Kidney (tissue), 14 donors: ENCODE measurements around the gene PGRMC1. TPM values are rescaled to one million over a fixed set of nuclear protein-coding genes. Genes with fewer than 3 reads are reported as not detected.
"Not testable (repeated sequence)": the region's sequence is repeated elsewhere in the genome, so short reads cannot be mapped to it uniquely, and the experiment has no call there.

ENCODE experiments used
- DNase-seq, 5 donors: peaks; one replicate each; pipeline ENCODE4 v3.0.0-alpha.2; 2013 to 2020
- FAIRE-seq: peaks from 2 replicates; lab custom pipeline; 2012; peaks lifted over from hg19 to GRCh38; lab: Jason Lieb, UNC
- H3K27ac ChIP-seq, 2 donors: one replicate each; pipeline ENCODE4 v1.7.0; 2013; ENCODE audit warnings: low read depth in 2 of 2, low read length in 2 of 2, inconsistent platforms in 1 of 2
- H3K27me3 ChIP-seq: one replicate; pipeline ENCODE4 v1.7.1; 2013; ENCODE audit warnings: low read length, inconsistent platforms; ENCODE audit not compliant: control insufficient read depth, insufficient read depth
- H3K36me3 ChIP-seq, 3 donors: one replicate each; pipeline versions ENCODE4 v1.7.0 to v1.7.1; 2013; ENCODE audit warnings: low read length in 3 of 3, control low read depth in 1 of 3, inconsistent platforms in 1 of 3; ENCODE audit not compliant: insufficient read depth in 3 of 3, control insufficient read depth in 2 of 3
- H3K4me1 ChIP-seq, 3 donors: one replicate each; pipeline versions ENCODE4 v1.7.0 to v1.7.1; 2013; ENCODE audit warnings: low read length in 3 of 3, inconsistent platforms in 1 of 3, low read depth in 1 of 3; ENCODE audit not compliant: control insufficient read depth in 2 of 3, insufficient read depth in 2 of 3
- H3K4me3 ChIP-seq, 3 donors: one replicate each; pipeline versions ENCODE4 v1.7.0 to v1.8.1; 2013; ENCODE audit warnings: low read length in 3 of 3, control low read depth in 1 of 3, inconsistent platforms in 1 of 3
- H3K9ac ChIP-seq, 3 donors: one replicate each; pipeline versions ENCODE4 v1.7.0 to v1.7.1; 2013; ENCODE audit warnings: low read length in 3 of 3, control low read depth in 1 of 3, inconsistent platforms in 1 of 3
- H3K9me3 ChIP-seq, 3 donors: one replicate each; pipeline versions ENCODE4 v1.7.0 to v1.7.1; 2013; ENCODE audit warnings: low read length in 3 of 3, control low read depth in 1 of 3, inconsistent platforms in 1 of 3; ENCODE audit not compliant: control insufficient read depth in 2 of 3, insufficient read depth in 1 of 3
- intact Hi-C: fragments of 100-400 bp; cut with DNase I; formaldehyde crosslinking; loops from one replicate; pipeline ENCODE4 v1.11.1; 2022
- polyA plus RNA-seq: library from polyadenylated mRNA; stranded (reverse); fragments of 350-450 nt; fragmentation: Illumina TruSeq; extraction: RNeasy Lipid Tissue Mini Kit (QIAGEN cat#74804); gene quantifications from one replicate; pipeline ENCODE4 v1.2.3, GENCODE V29; 2014; ENCODE audit warnings: low read depth, low replicate concordance; ENCODE audit not compliant: insufficient read depth
- total RNA-seq: library from RNA; stranded (reverse); fragmentation: NEBNext Ultra II Directional; extraction: Animal tissue kit (Norgen Biotek cat#: 25700); gene quantifications from one replicate; pipeline ENCODE4 v1.2.1, GENCODE V29; 2021
- TF ChIP-seq, protein P1 (sequence below): IDR thresholded peaks from 3 replicates; pipeline ENCODE4 v1.5.1; 2012; ENCODE audit warnings: mild to moderate bottlenecking, moderate library complexity, borderline replicate concordance; ENCODE audit not compliant: insufficient read depth; ENCODE audit errors: extremely low read depth
- donor health status: control.
- donor health status: control.
- donor health status: control.
- donor health status: control.
- donor health status: control.
- donor health status: DM: yes; HTN: yes; CAD: no.
- donor health status: Normal renal cell carcinoma (clear cell type).

Gene PGRMC1
- total and polyA plus RNA-seq, 2 donors from 2014 or later = 118 to 181 TPM

DNA sequence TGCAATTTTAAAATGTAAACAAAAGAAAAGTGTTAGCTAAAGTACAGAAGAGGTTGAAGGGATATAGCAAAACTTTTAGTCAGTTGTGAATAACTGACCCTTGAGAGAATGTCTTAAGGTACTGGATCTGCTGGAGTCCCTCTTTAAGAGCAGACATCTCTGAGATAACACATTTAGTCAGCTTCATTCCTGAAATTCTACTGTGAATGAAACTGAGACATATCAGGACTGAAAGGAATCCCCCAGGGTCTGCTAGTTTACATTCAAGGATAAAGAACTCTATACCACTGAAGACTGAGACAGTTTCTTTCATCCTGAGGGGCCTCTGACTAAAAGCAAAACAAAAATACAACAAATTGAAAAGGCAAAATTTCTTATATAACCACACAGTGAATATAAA is 54.4 kb downstream of the PGRMC1 start:
- Histone ChIP-seq H3K9ac (no peak overlapping the region), H3K27me3 (no peaks in the 10 kb centered on the region), H3K4me1 (no peaks in the 10 kb centered on the region), H3K27ac (no peak overlapping the region), H3K9me3 (no peaks in the 10 kb centered on the region), H3K4me3 (no peak overlapping the region), H3K36me3 (no peaks in the 10 kb centered on the region)
- intact Hi-C loops = no loop called here
- TF ChIP-seq, protein P1, sequence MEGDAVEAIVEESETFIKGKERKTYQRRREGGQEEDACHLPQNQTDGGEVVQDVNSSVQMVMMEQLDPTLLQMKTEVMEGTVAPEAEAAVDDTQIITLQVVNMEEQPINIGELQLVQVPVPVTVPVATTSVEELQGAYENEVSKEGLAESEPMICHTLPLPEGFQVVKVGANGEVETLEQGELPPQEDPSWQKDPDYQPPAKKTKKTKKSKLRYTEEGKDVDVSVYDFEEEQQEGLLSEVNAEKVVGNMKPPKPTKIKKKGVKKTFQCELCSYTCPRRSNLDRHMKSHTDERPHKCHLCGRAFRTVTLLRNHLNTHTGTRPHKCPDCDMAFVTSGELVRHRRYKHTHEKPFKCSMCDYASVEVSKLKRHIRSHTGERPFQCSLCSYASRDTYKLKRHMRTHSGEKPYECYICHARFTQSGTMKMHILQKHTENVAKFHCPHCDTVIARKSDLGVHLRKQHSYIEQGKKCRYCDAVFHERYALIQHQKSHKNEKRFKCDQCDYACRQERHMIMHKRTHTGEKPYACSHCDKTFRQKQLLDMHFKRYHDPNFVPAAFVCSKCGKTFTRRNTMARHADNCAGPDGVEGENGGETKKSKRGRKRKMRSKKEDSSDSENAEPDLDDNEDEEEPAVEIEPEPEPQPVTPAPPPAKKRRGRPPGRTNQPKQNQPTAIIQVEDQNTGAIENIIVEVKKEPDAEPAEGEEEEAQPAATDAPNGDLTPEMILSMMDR = no peak
- no peak for DNase-seq
- FAIRE-seq = no peak

DNA sequence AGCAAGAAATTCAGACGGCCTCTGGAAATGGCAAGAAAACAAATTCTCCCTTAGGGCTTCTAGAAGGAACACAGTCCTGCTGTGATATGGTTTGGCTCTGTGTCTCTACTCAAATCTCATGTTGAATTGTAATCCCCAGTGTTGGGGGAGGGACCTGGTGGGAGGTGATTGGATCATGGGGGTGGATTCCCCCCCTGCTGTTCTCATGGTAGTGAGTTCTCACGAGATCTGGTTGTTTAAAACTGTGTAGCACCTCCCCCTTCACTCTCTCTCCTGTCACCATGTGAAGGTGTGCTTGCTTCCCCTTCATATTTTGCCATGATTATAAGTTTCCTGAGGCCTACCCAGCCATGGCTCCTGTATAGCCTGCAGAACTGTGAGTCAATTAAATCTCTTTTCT is 55.2 kb downstream of the PGRMC1 start:
- H3K27me3 ChIP-seq, H3K4me1 ChIP-seq, H3K27ac ChIP-seq, H3K4me3 ChIP-seq, intact Hi-C loops, DNase-seq, H3K36me3 ChIP-seq, H3K9ac ChIP-seq, FAIRE-seq, H3K9me3 ChIP-seq: not testable (repeated sequence)

DNA sequence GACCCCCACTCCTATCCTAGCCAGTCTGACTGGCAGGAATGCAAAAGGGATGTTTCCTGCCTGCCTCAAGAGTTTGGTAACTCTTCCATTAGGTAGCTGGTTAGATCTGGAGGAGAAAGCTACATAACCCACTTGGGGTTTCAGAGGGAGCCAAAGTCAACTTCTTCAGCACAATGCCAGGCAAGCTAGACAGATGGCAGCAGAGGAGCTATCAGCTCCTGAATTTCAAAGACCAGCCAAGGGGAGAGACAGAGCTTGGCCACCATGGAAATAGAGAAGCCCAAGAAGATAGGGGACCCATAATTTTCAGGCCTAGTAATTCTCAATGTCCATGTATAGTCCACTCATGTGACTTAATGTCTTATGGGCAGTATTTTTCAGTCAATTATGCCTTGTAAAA is 56.4 kb downstream of the PGRMC1 start:
- no peak overlapping the region for H3K27ac ChIP-seq
- intact Hi-C loops = no loop called here
- TF ChIP-seq, protein P1 = no peak
- no peak for FAIRE-seq
- no peak overlapping the region for H3K9ac ChIP-seq
- H3K27me3 ChIP-seq = no peaks in the 10 kb centered on the region
- no peaks in the 10 kb centered on the region for H3K9me3 ChIP-seq
- H3K4me1 ChIP-seq = no peaks in the 10 kb centered on the region
- H3K36me3 ChIP-seq = no peaks in the 10 kb centered on the region
- no peak for DNase-seq
- H3K4me3 ChIP-seq = no peak overlapping the region

Other genes starting within 250 kb of the PGRMC1 start
- not detected for gene CT47C1, start 163.3 kb upstream of the PGRMC1 start, total RNA-seq
- not detected for gene CT47C1, start 163.3 kb upstream of the PGRMC1 start, polyA plus RNA-seq
- gene KIAA1210, start 108.5 kb upstream of the PGRMC1 start, total RNA-seq = 0.03 TPM
- not detected for gene KIAA1210, start 108.5 kb upstream of the PGRMC1 start, polyA plus RNA-seq
- gene SLC25A43, start 163.1 kb downstream of the PGRMC1 start, total RNA-seq = 15.5 TPM
- gene SLC25A43, start 163.1 kb downstream of the PGRMC1 start, polyA plus RNA-seq = 10.1 TPM
- gene SLC25A5, start 232.2 kb downstream of the PGRMC1 start, total RNA-seq = 224 TPM
- gene SLC25A5, start 232.2 kb downstream of the PGRMC1 start, polyA plus RNA-seq = 850 TPM